CD8-positive, alpha-beta memory T cell (primary cell): ENCODE data around the gene GRAMD2A. TPM values are rescaled to one million over a fixed set of nuclear protein-coding genes. Genes with fewer than 3 reads are reported as not detected.

ENCODE experiments used
- CTCF ChIA-PET: fragments of 350-600 bp; sonication (Branson Sonifier 250); formaldehyde crosslinking; loops from one replicate; lab custom pipeline; 2021; ENCODE audit warnings: antibody characterized with exemption; lab: Charles Lee
- POLR2A ChIA-PET: fragments of 350-600 bp; sonication (Branson Sonifier 250); formaldehyde crosslinking; loops from one replicate; lab custom pipeline; 2021; ENCODE audit warnings: antibody characterized with exemption; lab: Charles Lee
- DNase-seq, 5 donors: peaks; one replicate each; pipeline versions ENCODE4 v3.0.0 to v3.0.0-alpha.2; 2020 to 2022; ENCODE audit warnings: mixed read lengths in 1 of 5
- H3K27ac ChIP-seq: one replicate; pipeline ENCODE4 v1.7.0; 2013; ENCODE audit warnings: low read depth, mild to moderate bottlenecking, low read length, moderate library complexity
- H3K27me3 ChIP-seq: 2 replicates; pipeline ENCODE4 v1.7.0; 2013; ENCODE audit warnings: low read length, mild to moderate bottlenecking; ENCODE audit not compliant: insufficient read depth, poor library complexity, severe bottlenecking
- H3K36me3 ChIP-seq: 2 replicates; pipeline ENCODE4 v1.7.0; 2013; ENCODE audit warnings: mild to moderate bottlenecking, low read length, moderate library complexity; ENCODE audit not compliant: insufficient read depth
- H3K4me1 ChIP-seq: 2 replicates; pipeline ENCODE4 v1.7.0; 2013; ENCODE audit warnings: mild to moderate bottlenecking, low read length, moderate library complexity; ENCODE audit not compliant: insufficient read depth
- H3K4me3 ChIP-seq: 2 replicates; pipeline ENCODE4 v1.7.0; 2013; ENCODE audit warnings: mild to moderate bottlenecking, low read length
- H3K9me3 ChIP-seq: 2 replicates; pipeline ENCODE4 v1.7.0; 2013; ENCODE audit warnings: mild to moderate bottlenecking, low read length
- H3K27ac Mint-ChIP-seq, 8 donors: one replicate each; pipeline ENCODE4 v1.8.0; 2020 to 2021; ENCODE audit warnings: mixed read lengths in 8 of 8, mild to moderate bottlenecking in 6 of 8, inconsistent platforms in 3 of 8, moderate library complexity in 3 of 8
- H3K27me3 Mint-ChIP-seq, 2 donors: one replicate each; pipeline ENCODE4 v1.8.0; 2020 to 2021; ENCODE audit warnings: mixed read lengths in 2 of 2, mild to moderate bottlenecking in 1 of 2, moderate library complexity in 1 of 2
- H3K36me3 Mint-ChIP-seq, 3 donors: one replicate each; pipeline ENCODE4 v1.8.0; 2020 to 2021; ENCODE audit warnings: mixed read lengths in 3 of 3, inconsistent platforms in 1 of 3, mild to moderate bottlenecking in 1 of 3
- H3K4me1 Mint-ChIP-seq, 3 donors: one replicate each; pipeline ENCODE4 v1.8.0; 2020 to 2021; ENCODE audit warnings: mixed read lengths in 3 of 3, inconsistent platforms in 1 of 3, mild to moderate bottlenecking in 1 of 3
- H3K4me3 Mint-ChIP-seq, 7 donors: one replicate each; pipeline ENCODE4 v1.8.0; 2020 to 2021; ENCODE audit warnings: mixed read lengths in 7 of 7, mild to moderate bottlenecking in 6 of 7, moderate library complexity in 4 of 7, inconsistent platforms in 2 of 7
- H3K9me3 Mint-ChIP-seq, 5 donors: one replicate each; pipeline ENCODE4 v1.8.0; 2020 to 2022; ENCODE audit warnings: mixed read lengths in 5 of 5, mild to moderate bottlenecking in 3 of 5, moderate library complexity in 2 of 5, inconsistent platforms in 1 of 5
- polyA plus RNA-seq: library from polyadenylated mRNA; unstranded; fragments of 300-500 nt; fragmentation: Illumina TruSeq; gene quantifications from one replicate; pipeline ENCODE4 v1.2.3, GENCODE V29; 2021
- total RNA-seq, 2 experiments: library from RNA; stranded (reverse); gene quantifications; one replicate each; pipeline ENCODE4 v1.2.3, GENCODE V29; 2021

Gene GRAMD2A
- total and polyA plus RNA-seq, 3 experiments from 2014 or later = not detected

- H3K4me1 ChIP-seq = no peaks in the 10 kb centered on the region
- H3K27me3 ChIP-seq = peaks cover 11% of the 10 kb centered on the region
- no peak for DNase-seq
- Mint-ChIP-seq H3K27ac (no peak overlapping the region), H3K9me3 (no peaks in the 10 kb centered on the region), H3K4me3 (no peak overlapping the region), H3K4me1 (no peaks in the 10 kb centered on the region), H3K27me3 (peaks cover 9 to 42% of the 10 kb centered on the region in 2 donors), H3K36me3 (peaks cover 0 to 4% (median 2%) of the 10 kb centered on the region in 3 donors)
- H3K36me3 ChIP-seq = no peaks in the 10 kb centered on the region
- H3K4me3 ChIP-seq = no peak overlapping the region
- CTCF ChIA-PET = no interaction called here
- POLR2A ChIA-PET = no interaction called here
- no peak overlapping the region for H3K27ac ChIP-seq
- H3K9me3 ChIP-seq = no peaks in the 10 kb centered on the region
Observed at GRCh38 chr15:72182673-72183072, 14.9 kb downstream of the GRAMD2A start.

- H3K27ac Mint-ChIP-seq = no peak overlapping the region
- H3K9me3 Mint-ChIP-seq = no peaks in the 10 kb centered on the region
- POLR2A ChIA-PET = no interaction called here
Observed at GRCh38 chr15:72182244-72182643, 15.3 kb downstream of the GRAMD2A start.

GRCh38 chr15:72180761-72181324, 16.7 kb downstream of the GRAMD2A start:
- Mint-ChIP-seq H3K27ac (no peak overlapping the region), H3K27me3 (peaks cover 9 to 42% of the 10 kb centered on the region in 2 donors), H3K4me1 (no peaks in the 10 kb centered on the region), H3K36me3 (peaks cover 0 to 4% (median 2%) of the 10 kb centered on the region in 3 donors), H3K4me3 (no peak overlapping the region), H3K9me3 (no peaks in the 10 kb centered on the region)
- H3K9me3 ChIP-seq = no peaks in the 10 kb centered on the region
- POLR2A ChIA-PET = no interaction called here
- CTCF ChIA-PET = no interaction called here
- no peaks in the 10 kb centered on the region for H3K4me1 ChIP-seq
- no peak overlapping the region for H3K4me3 ChIP-seq
- H3K27me3 ChIP-seq = peaks cover 11% of the 10 kb centered on the region
- no peaks in the 10 kb centered on the region for H3K36me3 ChIP-seq
- DNase-seq = no peak
- no peak overlapping the region for H3K27ac ChIP-seq

More at GRCh38 chr15:72182244-72182643, 15.3 kb downstream of the GRAMD2A start:
- Histone ChIP-seq H3K27ac (no peak overlapping the region), H3K27me3 (peaks cover 11% of the 10 kb centered on the region), H3K36me3 (no peaks in the 10 kb centered on the region), H3K4me3 (no peak overlapping the region), H3K9me3 (no peaks in the 10 kb centered on the region), H3K4me1 (no peaks in the 10 kb centered on the region)
- Mint-ChIP-seq H3K4me1 (no peaks in the 10 kb centered on the region), H3K27me3 (peaks cover 9 to 42% of the 10 kb centered on the region in 2 donors), H3K36me3 (peaks cover 0 to 4% (median 2%) of the 10 kb centered on the region in 3 donors), H3K4me3 (no peak overlapping the region)
- DNase-seq = no peak
- CTCF ChIA-PET = no interaction called here

GRCh38 chr15:72179950-72180581, 17.5 kb downstream of the GRAMD2A start:
- H3K4me3 ChIP-seq = no peak overlapping the region
- peaks cover 11% of the 10 kb centered on the region for H3K27me3 ChIP-seq
- no peaks in the 10 kb centered on the region for H3K36me3 ChIP-seq
- ChIA-PET CTCF (no interaction called here), POLR2A (no interaction called here)
- no peaks in the 10 kb centered on the region for H3K9me3 ChIP-seq
- H3K27me3 Mint-ChIP-seq = peaks cover 12 to 43% of the 10 kb centered on the region in 2 donors
- H3K27ac ChIP-seq = no peak overlapping the region
- no peaks in the 10 kb centered on the region for H3K4me1 ChIP-seq
- H3K36me3 Mint-ChIP-seq = peaks cover 0 to 4% (median 2%) of the 10 kb centered on the region in 3 donors
- no peak for DNase-seq
- no peaks in the 10 kb centered on the region for H3K9me3 Mint-ChIP-seq
- H3K27ac Mint-ChIP-seq = peak overlapping the region in 1 of 8 donors; percentile 70
- no peak overlapping the region for H3K4me3 Mint-ChIP-seq
- no peaks in the 10 kb centered on the region for H3K4me1 Mint-ChIP-seq

- H3K36me3 ChIP-seq = no peaks in the 10 kb centered on the region
- no peak overlapping the region for H3K4me3 ChIP-seq
- H3K27me3 ChIP-seq = peaks cover 6% of the 10 kb centered on the region
- DNase-seq = no peak
- peaks cover 11 to 46% of the 10 kb centered on the region in 2 donors for H3K27me3 Mint-ChIP-seq
- H3K9me3 Mint-ChIP-seq = no peaks in the 10 kb centered on the region
- H3K27ac ChIP-seq = no peak overlapping the region
- H3K4me1 Mint-ChIP-seq = no peaks in the 10 kb centered on the region
- H3K4me3 Mint-ChIP-seq = no peak overlapping the region
- H3K4me1 ChIP-seq = no peaks in the 10 kb centered on the region
- peak overlapping the region in 1 of 8 donors; percentile 24 for H3K27ac Mint-ChIP-seq
- ChIA-PET POLR2A (no interaction called here), CTCF (no interaction called here)
- H3K36me3 Mint-ChIP-seq = peaks cover 0 to 4% (median 2%) of the 10 kb centered on the region in 3 donors
- no peaks in the 10 kb centered on the region for H3K9me3 ChIP-seq
Observed at GRCh38 chr15:72178976-72179585, 18.5 kb downstream of the GRAMD2A start.

- POLR2A ChIA-PET = no interaction called here
- H3K27ac ChIP-seq = no peak overlapping the region
Observed at GRCh38 chr15:72176743-72177142, 20.8 kb downstream of the GRAMD2A start.

GRCh38 chr15:72176159-72176558, 21.4 kb downstream of the GRAMD2A start:
- Histone ChIP-seq H3K36me3 (no peaks in the 10 kb centered on the region), H3K9me3 (no peaks in the 10 kb centered on the region), H3K4me3 (no peak overlapping the region), H3K27ac (no peak overlapping the region), H3K4me1 (no peaks in the 10 kb centered on the region), H3K27me3 (no peaks in the 10 kb centered on the region)
- no peaks in the 10 kb centered on the region for H3K4me1 Mint-ChIP-seq
- H3K27me3 Mint-ChIP-seq = peaks cover 5 to 26% of the 10 kb centered on the region in 2 donors
- ChIA-PET POLR2A (no interaction called here), CTCF (no interaction called here)
- H3K4me3 Mint-ChIP-seq = no peak overlapping the region
- no peak for DNase-seq
- no peaks in the 10 kb centered on the region for H3K9me3 Mint-ChIP-seq
- H3K27ac Mint-ChIP-seq = no peak overlapping the region
- H3K36me3 Mint-ChIP-seq = no peaks in the 10 kb centered on the region

More at GRCh38 chr15:72176743-72177142, 20.8 kb downstream of the GRAMD2A start:
- Mint-ChIP-seq H3K4me1 (no peaks in the 10 kb centered on the region), H3K27ac (no peak overlapping the region), H3K27me3 (peaks cover 6 to 32% of the 10 kb centered on the region in 2 donors), H3K9me3 (no peaks in the 10 kb centered on the region), H3K36me3 (peaks cover 0 to 4% (median 2%) of the 10 kb centered on the region in 3 donors), H3K4me3 (no peak overlapping the region)
- H3K9me3 ChIP-seq = no peaks in the 10 kb centered on the region
- DNase-seq = no peak
- CTCF ChIA-PET = no interaction called here
- no peaks in the 10 kb centered on the region for H3K4me1 ChIP-seq
- no peak overlapping the region for H3K4me3 ChIP-seq
- peaks cover 5% of the 10 kb centered on the region for H3K27me3 ChIP-seq
- H3K36me3 ChIP-seq = no peaks in the 10 kb centered on the region
